HG03432 (cell line): ENCODE measurements around the gene EFCAB8.
"Not testable (repeated sequence)": the region's sequence is repeated elsewhere in the genome, so short reads cannot be mapped to it uniquely, and the experiment has no call there.

ENCODE experiments used
- ATAC-seq: cut with Tn5 transposase; IDR thresholded peaks from one replicate; pipeline ENCODE4 v1.9.1; 2021; ENCODE audit warnings: mild to moderate bottlenecking, moderate library complexity; ENCODE audit not compliant: unreplicated experiment

EFCAB8 gene

DNA sequence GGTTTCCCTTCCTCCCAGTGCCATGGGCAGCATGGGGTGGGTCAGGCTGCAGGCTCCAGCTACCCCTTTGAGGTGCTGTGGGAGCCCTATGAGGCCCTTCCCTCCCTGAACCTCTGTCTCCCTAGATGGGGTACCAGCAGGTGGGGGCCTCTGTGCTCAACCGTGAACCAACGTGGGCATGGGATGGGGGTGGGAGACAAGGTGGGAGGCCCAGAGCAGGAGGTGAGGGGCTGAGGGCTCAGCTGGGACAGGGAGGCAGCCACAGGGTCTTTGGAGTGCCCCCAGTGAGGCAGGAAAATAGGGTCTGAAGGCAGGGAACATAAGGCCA, 112.2 kb downstream of the EFCAB8 start:
- no peak for ATAC-seq

DNA sequence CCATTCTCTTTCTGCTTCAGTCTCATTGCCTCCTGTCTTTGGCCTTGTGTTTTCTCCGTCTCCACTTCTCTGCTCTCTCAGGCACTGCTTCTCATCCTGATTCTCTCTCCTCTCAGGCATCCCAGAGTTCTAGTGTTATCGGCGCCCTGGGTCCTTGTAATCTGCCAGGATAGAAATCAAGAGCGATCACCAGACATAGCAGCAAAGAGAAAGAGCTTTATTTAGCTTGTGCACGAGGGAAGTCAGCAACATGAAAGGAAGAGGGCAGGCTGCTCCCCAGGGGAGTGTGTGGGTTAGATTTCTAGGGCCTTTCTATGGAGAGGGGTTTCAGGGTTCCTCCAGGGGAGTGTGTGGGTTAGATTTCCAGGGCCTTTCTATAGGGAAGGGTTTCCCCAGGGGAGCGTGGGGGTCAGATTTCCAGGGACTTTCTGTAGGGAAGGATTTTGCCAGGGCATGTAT, 113.0 kb downstream of the EFCAB8 start:
- ATAC-seq, result peak; percentile 25

DNA sequence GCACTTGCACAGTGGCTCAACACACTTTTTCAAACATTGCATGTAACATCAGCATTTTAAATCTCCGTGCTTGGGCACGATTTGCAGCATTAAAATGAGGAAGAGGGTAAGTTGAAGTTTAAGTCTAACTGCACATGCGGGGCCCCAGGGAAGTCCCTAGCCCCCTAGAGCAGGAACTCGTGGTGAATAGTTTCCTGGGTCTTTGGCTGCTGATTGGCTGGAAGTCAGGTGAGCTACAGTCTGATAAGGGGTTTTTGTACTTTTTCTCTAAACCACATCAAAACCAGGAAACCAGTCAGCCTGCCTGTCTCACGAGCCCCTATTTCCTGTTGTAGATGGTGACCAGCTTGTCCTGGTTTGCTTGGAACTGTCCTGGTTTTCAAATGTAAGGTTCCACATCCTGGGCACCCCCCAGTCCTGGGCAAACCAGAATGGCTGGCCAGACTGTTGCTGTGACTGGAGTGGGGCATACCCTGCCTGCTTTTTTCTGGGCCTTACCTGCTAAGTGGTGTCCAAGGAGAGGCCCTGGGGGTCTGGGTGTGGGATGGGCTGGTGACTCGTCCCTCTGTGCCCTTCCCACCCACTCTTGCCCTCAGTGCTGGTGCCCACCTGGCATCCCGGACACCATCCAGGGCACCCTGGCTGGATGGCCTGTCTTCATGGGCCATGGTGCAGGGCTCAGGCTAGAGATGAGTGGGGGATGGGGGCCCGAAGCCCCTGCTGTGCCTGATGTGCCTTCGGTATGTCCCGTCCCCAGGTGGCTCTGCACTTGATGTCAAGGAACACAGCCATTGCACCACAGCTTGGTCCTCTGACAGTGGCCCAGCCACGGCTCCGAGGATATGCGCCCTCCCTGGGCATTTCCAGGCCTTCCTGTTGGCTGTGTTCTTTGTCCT, 113.7 kb downstream of the EFCAB8 start:
- peak; percentile 90 for ATAC-seq

DNA sequence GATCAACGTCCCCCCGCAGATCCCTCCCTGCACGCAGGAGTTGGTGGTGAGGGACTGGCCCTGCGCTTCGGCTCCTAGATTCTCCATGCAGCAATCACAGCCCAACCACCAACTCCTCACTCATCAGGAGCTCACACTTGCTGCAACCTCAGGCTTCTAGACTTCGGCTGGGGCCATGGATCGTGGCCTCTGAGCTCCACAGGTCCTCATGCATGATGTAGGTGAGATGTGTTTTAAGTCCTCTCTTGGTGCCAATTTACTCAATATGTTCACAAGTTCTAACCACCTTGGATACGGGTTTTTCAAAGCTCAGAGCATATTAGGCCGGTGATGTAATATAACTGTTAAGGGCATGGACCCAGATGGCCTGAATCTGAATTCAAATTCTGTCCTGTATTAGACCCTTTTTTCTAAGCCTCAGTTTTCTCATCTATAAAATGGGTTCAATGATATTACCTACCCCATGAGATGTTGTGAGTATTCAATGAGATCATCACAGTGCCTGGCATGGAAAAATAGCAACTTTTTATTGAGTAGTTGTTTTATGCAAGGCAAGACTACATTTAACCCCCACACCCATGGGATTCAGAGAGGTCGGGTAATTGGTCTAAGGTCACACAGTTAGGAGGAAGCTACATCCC, 114.5 kb downstream of the EFCAB8 start:
- no peak for ATAC-seq

DNA sequence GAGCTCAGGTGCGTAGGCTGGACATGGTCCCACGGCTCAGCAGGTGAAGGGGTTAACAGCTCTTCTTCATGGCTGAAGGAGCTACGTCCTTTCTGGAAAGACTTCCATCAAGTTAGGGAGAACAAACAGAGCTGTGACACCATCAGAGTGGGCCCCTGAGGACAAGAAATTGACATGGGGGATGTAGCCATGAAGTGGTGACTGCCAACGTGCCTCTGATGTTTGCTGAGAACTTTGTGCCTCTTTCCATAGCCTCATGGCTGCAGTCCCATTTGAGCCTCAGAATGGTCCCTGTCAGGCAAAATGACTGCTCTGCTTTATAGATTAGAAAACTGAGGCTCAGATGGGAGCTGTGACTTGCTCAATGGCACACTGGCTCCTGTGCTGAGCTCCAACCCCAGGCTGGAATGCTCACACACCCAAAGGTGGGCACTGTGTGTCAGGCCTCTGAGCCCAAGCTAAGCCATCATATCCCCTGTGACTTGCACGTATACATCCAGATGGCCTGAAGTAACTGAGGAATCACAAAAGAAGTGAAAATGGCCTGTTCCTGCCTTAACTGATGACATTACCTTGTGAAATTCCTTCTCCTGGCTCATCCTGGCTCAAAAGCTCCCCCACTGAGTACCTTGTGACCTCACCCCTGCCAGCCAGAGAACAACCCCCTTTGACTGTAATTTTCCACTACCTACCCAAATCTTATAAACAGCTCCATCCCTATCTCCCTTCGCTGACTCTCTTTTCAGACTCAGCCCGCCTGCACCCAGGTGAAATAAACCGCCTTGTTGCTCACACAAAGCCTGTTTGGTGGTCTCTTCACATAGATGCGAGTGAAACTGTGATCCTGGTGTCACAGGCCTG, 115.7 kb downstream of the EFCAB8 start:
- ATAC-seq, result not testable (repeated sequence)

DNA sequence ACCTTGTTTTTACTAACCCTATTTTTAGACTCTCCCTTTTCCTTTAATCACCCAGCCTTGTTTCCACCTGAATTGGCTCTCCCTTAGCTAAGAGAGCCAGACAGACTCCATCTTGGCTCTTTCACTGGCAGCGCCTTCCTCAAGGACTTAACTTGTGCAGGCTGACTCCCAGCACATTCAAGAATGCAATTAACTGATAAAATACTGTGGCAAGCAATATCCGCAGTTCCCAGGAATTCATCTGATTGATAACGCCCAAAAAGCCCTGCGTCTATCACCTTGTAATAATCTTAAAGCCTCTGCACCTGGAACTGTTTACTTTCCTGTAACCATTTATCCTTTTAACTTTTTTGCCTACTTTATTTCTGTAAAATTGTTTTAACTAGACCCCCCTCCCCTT, 116.4 kb downstream of the EFCAB8 start:
- not testable (repeated sequence) for ATAC-seq

DNA sequence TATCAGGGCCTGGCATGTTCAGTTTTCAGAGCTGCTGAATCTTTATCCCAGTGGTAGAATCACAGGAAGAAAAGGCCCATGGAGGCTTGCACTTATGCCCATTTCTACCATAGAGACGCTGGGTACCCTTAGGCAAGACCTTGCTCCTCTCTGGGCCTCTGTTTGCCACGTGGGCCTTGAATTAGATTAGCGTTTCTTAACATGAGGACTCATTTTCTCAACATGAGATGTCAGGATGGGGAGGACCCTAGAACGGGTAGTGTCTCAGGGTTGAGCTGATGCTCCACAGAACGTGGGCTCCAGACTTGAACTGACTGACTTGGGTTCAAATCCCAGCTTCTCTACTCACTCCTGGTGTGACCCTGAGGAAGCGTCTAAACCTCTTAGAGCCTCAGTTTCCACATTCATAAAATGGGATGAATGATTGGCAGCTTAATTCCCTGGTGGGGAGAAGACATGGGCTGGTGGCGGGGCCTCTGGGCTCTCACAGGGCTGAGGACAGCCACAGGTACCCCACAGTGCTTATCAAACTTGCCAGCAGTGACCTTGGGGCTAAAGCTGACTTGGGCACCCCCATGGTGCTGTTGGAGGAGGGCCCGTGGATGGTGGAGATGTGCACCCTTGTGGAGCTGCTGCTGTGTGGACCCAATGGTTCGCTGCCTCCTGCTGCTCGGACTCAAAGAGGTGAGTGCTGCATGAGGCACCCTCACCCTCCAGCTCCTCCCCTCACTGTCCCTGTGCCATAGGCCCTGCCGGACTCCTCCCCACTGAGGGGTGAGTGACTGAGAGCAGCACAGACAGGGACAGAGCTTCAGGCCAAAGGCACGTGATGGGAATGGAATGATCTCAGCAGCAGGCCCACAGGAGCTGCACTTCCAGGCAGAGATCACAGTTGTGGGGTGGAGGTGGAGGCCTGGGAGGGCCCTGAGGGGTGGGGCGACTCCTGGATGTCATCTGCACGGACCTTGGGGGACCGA, 117.3 kb downstream of the EFCAB8 start:
- ATAC-seq, result no peak

DNA sequence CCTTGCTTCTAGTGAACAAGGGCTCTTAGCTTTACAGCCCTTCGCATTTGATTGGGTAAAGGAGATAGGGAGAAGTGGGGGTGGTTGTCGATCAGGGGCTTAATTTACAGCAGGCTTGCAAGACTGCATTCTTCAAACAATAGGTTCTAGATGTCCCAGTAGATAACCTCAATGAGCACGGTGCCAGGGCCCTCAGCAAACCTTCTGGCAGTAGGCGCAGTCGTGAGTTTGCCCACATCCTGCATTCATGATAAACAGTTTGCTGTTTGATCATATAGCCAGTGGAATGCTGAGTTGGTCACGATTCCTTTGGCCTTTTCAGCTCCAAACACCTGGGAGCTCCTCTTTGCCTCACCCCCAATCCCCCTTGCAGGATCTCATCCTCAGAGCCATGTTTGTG, 118.0 kb downstream of the EFCAB8 start:
- no peak for ATAC-seq

DNA sequence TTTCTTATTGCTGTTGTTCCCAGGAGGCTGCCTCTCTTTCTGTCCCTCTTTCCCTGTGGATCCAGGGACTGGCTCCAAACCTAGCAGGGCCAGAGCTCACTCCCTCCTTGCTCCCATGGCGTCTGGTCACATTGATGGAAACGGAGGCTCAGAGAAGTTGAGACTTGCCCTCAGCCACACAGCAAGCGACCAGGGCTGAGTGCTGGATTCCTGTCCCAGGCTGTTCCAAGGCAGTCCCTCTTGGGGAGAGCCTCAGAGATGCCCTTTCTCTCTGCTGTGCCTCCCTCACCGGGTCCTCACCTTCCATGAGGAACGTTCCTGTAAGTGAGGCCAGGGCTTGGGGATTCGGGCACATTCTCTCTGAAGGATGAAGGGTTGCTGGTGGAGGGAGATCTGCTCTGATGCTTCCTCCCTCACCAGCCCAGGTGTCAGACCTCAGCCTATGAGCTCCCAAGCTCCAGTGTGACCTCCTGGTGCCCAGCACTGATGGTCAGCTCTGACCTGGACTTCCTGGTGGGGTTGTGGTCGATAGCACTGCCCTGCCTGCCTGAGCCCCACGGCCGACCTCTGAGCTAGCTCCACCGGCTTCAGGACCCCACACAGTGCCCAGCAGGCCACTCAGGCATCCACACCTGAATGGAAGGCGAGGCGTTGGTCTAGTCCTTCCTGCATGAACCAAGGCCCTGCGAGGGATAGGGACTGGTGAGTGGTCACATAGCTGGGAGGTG, 118.7 kb downstream of the EFCAB8 start:
- ATAC-seq, result no peak

DNA sequence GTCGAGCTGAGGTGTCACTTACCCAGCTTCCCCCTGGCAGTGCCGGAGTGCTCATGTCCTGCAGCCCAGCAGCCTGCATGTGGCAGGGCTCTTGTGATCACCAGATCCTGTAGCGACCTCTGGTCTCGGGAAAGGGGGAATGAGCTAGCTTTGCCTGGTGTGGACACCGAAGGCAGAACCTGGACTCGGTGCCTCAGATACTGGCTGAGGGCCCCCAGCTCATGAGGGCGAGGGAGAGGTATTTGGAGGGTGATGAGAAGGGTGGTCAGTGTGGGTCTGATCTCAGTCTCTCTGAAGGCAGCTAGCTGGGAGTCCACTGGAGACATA, 119.2 kb downstream of the EFCAB8 start:
- ATAC-seq, result no peak

DNA sequence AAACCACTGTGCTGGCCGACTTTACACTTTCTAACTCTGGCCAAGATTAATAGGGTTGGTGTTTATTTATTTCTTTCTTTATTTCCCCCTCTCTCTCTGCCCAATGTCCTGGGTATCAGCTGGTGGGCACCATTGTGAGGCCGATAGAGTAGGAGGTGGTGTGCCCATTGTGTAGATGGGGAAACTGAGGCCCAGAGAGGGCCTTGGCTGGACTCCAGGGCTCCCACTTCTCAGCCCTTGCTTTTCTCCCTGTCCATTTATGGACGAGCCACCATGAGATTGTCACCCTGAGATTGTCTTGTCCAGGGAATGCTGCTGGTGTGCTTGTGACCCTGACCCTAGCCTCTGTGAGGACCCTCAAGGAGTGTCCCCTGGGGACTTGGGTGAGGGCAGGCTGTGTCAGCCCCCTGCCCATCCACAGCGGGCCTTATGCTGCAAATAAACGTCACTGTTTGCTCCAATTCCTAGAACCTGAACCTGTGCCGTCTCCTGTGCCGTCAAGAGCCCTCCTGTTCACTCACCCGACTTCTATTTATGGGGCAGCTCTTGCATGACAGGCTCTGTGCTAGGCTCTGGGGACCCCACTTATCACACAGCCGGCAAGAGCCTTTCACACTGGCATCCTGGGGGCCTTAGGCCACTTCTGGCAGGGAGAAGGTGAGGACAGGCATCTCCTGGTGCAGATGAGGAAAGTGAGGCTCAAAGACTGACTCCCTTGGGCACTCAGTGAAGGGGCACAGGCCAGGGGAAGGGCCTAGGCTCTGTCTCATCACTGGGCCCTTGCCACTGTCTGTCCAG, 120.7 kb downstream of the EFCAB8 start:
- ATAC-seq, result no peak

DNA sequence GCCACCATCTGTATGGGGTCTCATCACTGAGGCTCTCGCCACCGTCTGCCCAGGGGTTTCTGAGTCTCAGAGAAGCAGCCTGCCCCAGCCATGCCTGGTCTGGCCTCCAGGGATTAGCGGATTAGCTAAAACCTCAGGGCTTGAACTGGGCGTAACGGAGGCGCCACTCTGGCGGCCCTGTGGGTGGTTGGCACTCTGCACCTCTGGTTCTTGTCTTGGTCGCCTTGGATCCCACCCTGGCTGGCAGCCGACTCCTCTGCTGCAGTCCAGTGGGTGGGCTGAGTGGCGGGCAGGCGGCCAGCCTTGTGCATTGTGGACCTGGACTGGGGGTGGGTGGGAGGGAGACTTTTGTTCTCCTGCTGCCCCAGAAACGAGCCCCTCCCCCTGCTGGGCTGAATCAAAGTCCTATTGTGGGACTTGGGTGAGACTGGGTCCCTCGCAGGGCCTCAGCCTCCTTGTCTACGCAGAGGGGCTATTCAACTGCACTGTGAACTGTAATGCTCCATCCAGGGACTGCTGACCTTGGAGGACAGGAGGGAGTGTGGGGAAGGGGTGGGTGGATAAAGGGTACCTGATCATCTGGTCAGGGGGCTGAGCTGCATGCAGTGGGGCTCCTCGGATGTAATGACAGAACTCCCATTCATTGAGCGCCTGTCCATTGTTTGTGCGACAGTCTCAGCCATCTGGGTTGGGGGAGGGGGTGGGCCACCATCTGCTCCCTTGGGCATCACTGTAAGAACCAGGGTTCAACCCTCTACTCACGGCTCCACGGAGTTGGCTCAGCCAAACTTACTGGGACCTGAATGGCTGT, 121.6 kb downstream of the EFCAB8 start:
- no peak for ATAC-seq

DNA sequence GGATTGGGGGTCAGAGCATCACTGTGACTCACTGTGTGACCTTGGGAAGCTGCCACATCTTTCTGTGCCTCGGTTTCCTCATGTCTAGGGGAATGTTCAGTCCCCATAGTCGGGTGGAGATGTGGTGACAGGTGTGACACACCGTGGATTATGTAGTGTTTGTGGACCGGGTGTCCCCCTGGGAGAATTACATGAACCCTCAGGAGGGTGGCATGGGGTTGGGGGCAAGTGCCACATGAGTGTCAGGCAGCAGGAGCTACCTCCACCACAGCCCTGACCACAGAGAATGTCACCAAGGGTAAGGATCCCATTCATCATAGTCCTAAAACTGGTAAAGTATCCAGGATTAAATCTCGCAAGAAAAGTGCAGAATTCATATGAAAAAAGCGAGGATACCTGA, 122.3 kb downstream of the EFCAB8 start:
- no peak for ATAC-seq

DNA sequence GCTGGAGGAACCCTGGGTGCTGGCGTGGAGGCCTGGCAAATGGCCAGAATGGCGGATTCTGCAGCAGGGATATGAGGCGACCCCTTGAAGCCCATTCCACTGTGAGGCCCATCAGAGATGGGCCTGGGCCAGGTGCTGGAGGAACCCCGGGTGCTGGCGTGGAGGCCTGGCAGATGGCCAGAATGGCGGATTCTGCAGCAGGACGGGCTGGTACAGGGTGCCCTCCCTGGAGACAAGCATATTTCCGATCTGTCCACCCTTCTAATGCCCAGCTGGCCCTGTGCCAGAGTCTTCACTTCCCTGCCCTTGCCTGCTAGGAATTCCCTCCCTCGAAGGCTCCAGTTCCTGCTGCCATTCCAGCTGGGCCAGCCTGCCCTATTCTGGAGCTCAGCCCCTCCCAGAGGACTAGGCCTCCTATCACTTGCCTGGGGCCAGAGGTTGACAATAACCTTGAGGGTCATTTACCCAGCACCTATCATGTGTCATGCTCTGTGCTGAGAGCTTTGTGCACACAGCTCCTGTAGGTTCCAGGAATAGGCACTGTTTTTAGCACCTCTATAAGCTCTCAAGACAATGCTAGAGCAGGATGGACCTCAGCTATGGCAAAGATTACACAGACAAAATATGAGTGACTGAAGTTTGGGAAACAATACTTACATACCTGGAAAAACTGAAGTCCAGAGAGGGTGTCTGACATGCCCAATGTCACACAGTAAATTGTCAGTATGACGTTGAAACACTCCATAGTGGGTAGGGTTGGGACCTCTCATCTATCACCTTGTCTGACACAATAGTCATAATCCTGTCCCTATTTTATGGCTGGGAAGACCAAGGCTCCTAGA, 124.1 kb downstream of the EFCAB8 start:
- ATAC-seq, result no peak

DNA sequence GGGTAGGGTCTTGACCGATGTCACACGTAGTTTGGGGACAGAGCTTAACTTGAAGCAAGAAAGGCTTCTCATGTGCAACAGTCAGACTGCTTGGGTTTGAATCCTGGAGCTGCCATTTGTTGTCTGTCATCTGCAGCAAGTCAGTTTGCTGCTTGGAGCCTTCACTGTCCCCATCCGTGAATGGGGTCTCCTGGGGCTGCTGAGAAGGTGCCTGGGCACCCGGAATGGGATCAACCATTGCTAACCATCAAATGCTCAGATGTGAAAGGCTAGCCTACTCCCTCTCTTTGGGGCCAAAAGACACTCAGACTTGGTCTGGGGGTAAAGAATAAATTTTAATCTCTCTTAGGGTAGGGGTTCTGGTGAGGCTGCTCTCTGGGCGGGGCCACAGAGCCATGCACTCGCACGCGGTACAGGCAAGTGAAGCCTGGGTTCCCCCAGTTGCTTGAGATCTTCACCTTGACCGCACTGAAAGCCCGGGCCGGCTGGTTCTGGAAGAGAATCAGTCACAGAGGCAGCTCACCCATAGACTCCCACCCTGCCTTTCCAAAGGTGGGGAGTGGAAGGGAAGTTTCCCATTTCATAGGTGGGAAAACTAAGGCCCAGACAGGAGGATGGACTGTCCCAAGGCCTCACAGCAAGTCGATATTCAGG, 124.9 kb downstream of the EFCAB8 start:
- no peak for ATAC-seq

DNA sequence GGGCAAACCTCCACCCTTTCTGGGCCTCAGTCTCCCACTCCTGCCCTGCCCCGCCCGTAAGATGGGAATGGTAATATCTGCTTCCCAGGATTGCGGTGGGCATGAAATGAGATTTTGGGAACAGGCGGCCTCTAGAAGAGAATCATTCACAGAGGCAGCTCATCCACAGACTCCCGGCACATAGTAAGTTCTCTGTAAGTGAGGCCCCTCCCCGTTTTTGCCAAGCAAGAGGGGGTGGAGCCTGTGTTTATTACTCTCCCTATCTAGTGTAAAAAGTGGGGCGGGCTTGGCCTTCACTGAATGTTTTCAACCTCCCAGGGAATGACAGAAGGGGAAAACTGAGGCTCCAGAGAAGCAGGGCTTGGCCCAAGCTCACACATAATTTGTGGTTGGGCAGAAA, 125.5 kb downstream of the EFCAB8 start:
- no peak for ATAC-seq
